ENCODE data around the gene B3GNT8.
A peak's percentile ranks its signal among the peaks of the same experiment; 100 is the strongest.

Gene B3GNT8

GRCh38 chr19:41452584-41453275 is 25.6 kb upstream of the B3GNT8 start:
- no peak for DNase-seq (ENCODE audit: low read depth)
- no peak for TF ChIP-seq CTCF (IDR thresholded peaks at IDR 0.05; ENCODE audit: control insufficient read depth, extremely low read depth, insufficient read depth)
- no peak overlapping the region for H3K4me3 ChIP-seq (ENCODE audit: low read depth, low read length)

GRCh38 chr19:41449865-41450178 is 22.6 kb upstream of the B3GNT8 start:
- TF ChIP-seq CTCF (IDR thresholded peaks at IDR 0.05; ENCODE audit: control insufficient read depth, extremely low read depth, insufficient read depth), result no peak
- H3K4me3 ChIP-seq (ENCODE audit: low read depth, low read length), result no peak overlapping the region
- DNase-seq (ENCODE audit: low read depth), result no peak

GRCh38 chr19:41449079-41449864 is 22.1 kb upstream of the B3GNT8 start:
- H3K4me3 ChIP-seq (ENCODE audit: low read depth, low read length), result no peak overlapping the region
- TF ChIP-seq CTCF (IDR thresholded peaks at IDR 0.05; ENCODE audit: control insufficient read depth, extremely low read depth, insufficient read depth), result peak; percentile 79
- DNase-seq (ENCODE audit: low read depth), result no peak

GRCh38 chr19:41447732-41448332 is 20.7 kb upstream of the B3GNT8 start:
- DNase-seq (ENCODE audit: low read depth), result no peak
- H3K4me3 ChIP-seq (ENCODE audit: low read depth, low read length), result no peak overlapping the region
- TF ChIP-seq CTCF (IDR thresholded peaks at IDR 0.05; ENCODE audit: control insufficient read depth, extremely low read depth, insufficient read depth), result no peak

- no peak for DNase-seq (ENCODE audit: low read depth)
- no peak overlapping the region for H3K4me3 ChIP-seq (ENCODE audit: low read depth, low read length)
- no peak for TF ChIP-seq CTCF (IDR thresholded peaks at IDR 0.05; ENCODE audit: control insufficient read depth, extremely low read depth, insufficient read depth)
Observed at GRCh38 chr19:41445575-41445974, 18.4 kb upstream of the B3GNT8 start.

- TF ChIP-seq CTCF (IDR thresholded peaks at IDR 0.05; ENCODE audit: control insufficient read depth, extremely low read depth, insufficient read depth), result no peak
- no peak for DNase-seq (ENCODE audit: low read depth)
- no peak overlapping the region for H3K4me3 ChIP-seq (ENCODE audit: low read depth, low read length)
Observed at GRCh38 chr19:41443813-41444455, 16.8 kb upstream of the B3GNT8 start.

Data from LNCaP clone FGC (cell line).